ENCODE data around the gene SLC9A8.
A peak's percentile ranks its signal among the peaks of the same experiment; 100 is the strongest.

The SLC9A8 gene

DNA sequence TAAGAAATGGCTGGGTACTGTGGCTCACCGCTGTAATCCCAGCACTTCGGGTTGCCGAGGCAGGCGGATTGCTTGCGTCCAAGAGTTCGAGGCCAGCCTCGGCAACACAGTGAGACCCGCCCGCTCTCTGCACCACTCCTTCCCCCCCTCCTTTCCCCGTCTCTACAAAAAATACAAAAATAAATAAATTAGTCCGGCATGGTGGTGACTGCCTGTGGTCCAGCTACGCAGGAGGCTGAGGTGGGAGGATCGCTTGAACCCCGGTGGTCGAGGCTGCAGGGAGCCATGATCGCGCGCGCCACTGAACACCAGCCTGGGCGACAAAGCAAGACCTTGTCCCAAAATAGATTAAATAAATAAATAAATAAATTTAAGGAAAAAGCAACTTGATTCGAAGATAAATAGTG is 123.1 kb downstream of the SLC9A8 start (continued):
- TF ChIP-seq, protein P1, sequence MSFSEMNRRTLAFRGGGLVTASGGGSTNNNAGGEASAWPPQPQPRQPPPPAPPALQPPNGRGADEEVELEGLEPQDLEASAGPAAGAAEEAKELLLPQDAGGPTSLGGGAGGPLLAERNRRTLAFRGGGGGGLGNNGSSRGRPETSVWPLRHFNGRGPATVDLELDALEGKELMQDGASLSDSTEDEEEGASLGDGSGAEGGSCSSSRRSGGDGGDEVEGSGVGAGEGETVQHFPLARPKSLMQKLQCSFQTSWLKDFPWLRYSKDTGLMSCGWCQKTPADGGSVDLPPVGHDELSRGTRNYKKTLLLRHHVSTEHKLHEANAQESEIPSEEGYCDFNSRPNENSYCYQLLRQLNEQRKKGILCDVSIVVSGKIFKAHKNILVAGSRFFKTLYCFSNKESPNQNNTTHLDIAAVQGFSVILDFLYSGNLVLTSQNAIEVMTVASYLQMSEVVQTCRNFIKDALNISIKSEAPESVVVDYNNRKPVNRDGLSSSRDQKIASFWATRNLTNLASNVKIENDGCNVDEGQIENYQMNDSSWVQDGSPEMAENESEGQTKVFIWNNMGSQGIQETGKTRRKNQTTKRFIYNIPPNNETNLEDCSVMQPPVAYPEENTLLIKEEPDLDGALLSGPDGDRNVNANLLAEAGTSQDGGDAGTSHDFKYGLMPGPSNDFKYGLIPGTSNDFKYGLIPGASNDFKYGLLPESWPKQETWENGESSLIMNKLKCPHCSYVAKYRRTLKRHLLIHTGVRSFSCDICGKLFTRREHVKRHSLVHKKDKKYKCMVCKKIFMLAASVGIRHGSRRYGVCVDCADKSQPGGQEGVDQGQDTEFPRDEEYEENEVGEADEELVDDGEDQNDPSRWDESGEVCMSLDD (tag by site-specific recombination; IDR thresholded peaks at IDR 0.05): 0 out of 2 replicates have a peak, but pooled peaks have one; percentile 22

DNA sequence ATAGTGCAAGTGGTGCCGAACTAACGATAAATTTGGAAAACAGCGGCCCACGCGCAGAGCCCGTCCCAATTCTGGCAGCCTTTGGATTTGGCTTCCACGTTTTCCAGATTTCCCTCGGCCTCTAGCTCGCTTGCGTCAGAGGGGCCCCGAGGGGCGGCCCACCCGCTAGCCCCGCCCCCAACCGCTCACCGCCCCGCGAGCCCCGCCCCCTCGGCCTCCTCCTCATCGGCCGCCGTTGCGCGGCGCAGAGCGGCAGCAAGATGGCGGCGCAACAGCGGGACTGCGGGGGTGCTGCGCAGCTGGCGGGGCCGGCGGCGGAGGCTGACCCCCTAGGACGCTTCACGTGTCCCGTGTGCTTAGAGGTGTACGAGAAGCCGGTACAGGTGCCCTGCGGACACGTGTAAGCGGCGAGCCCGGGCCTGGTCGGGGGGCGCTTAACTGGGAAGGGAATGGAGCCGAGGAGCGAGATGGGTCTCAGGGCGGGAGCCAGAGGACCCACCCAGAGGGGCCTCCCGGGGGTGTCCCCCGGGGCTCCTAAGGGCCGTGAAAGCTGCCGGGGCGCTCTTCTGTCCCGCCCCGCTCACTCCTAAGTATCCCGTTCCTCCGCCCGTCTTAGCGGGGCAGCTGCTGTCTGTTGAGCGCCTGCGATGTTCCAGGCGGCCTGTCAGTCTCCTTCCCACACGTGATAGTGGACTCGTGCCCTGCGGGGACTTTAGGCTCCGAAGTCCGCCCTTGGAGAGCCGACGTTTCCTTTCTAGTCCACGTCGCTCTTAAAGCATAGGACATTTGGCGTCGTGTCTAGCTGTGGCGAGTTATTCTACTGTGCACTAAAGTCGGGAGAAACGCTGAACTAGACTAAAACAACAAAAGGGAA is 123.8 kb downstream of the SLC9A8 start, which contains the start of gene RNF114:
Gene RNF114, plus strand, starts transcription at position 245 of the 874 bp plus-strand sequence. Its CDS starts 16 bp downstream, at position 261.
- H3K9me3 ChIP-seq (ENCODE audit: control insufficient read depth, insufficient read depth, low read depth, low read length): no peaks in the 10 kb centered on the region
- CTCF ChIA-PET: interaction anchor here (1.1 to 3.5 kb wide), 5 partner anchors 9 to 395 kb away, joined by 3 to 15 read pairs (median 3); no protein-coding TSS in a partner anchor
- H3K4me3 ChIP-seq (ENCODE audit: low read depth, low read length): peak within 1 kb of the TSS; percentile 96
- POLR2A ChIA-PET: interaction anchor here (0.6 to 2.5 kb wide), 8 partner anchors 9 to 135 kb away, joined by 3 to 11 read pairs (median 4); partner anchors contain the start of genes SLC9A8, SNAI1 and SPATA2
- peaks cover 6% of the 10 kb centered on the region for H3K4me1 ChIP-seq (ENCODE audit: control insufficient read depth, insufficient read depth, low read length)
- peak within 1 kb of the TSS; percentile 74 for H3K27ac ChIP-seq (ENCODE audit: extremely low read depth, low read depth, low read length)
- peaks cover 0 to 23% of the 10 kb centered on the region in 2 experiments; a peak in 2 of 3 replicates for H3K36me3 ChIP-seq (ENCODE audit: control insufficient read depth in 2 of 2, insufficient read depth in 1 of 2, low read length in 2 of 2)
- TF ChIP-seq ZNF510 (tag by site-specific recombination; IDR thresholded peaks at IDR 0.05; ENCODE audit: insufficient replicate concordance) (no peak), ZNF19 (tag by site-specific recombination; IDR thresholded peaks at IDR 0.05; ENCODE audit: low read depth) (no peak), ZNF777 (tag by site-specific recombination; IDR thresholded peaks at IDR 0.05; ENCODE audit: borderline replicate concordance) (no peak), ZNF521 (tag by site-specific recombination; IDR thresholded peaks at IDR 0.05) (no peak), ZNF791 (tag by site-specific recombination; IDR thresholded peaks at IDR 0.05) (no peak), ZBTB8A (tag by site-specific recombination; IDR thresholded peaks at IDR 0.05) (peak; percentile 29; the same call in 1 of the 2 replicates), ZEB2 (tag by site-specific recombination; IDR thresholded peaks at IDR 0.05) (peak; percentile 33; the same call in 1 of the 2 replicates), SALL2 (tag by site-specific recombination; IDR thresholded peaks at IDR 0.05; ENCODE audit: borderline replicate concordance) (no peak), ZNF114 (tag by site-specific recombination; IDR thresholded peaks at IDR 0.05) (no peak), ZNF292 (tag by site-specific recombination; IDR thresholded peaks at IDR 0.05; ENCODE audit: borderline replicate concordance, low read depth) (no peak), SCRT1 (tag by site-specific recombination; IDR thresholded peaks at IDR 0.05; ENCODE audit: borderline replicate concordance) (no peak), ZNF660 (tag by site-specific recombination; IDR thresholded peaks at IDR 0.05) (no peak), ZNF600 (tag by site-specific recombination; IDR thresholded peaks at IDR 0.05) (no peak), SP3 (tag by site-specific recombination; IDR thresholded peaks at IDR 0.05) (peak; percentile 78), ZNF677 (tag by site-specific recombination; IDR thresholded peaks at IDR 0.05) (peak; percentile 100), ZFP41 (tag by site-specific recombination; IDR thresholded peaks at IDR 0.05; ENCODE audit: borderline replicate concordance) (no peak), ZNF530 (tag by site-specific recombination; IDR thresholded peaks at IDR 0.05; ENCODE audit: low read depth) (no peak), ZNF266 (tag by site-specific recombination; IDR thresholded peaks at IDR 0.05; ENCODE audit: low read depth) (no peak), ZXDB (tag by site-specific recombination; IDR thresholded peaks at IDR 0.05) (peak; percentile 46), ZNF132 (tag by site-specific recombination; IDR thresholded peaks at IDR 0.05; ENCODE audit: borderline replicate concordance) (no peak), KLF16 (tag by site-specific recombination; IDR thresholded peaks at IDR 0.05) (peak; percentile 39), ZNF501 (tag by site-specific recombination; IDR thresholded peaks at IDR 0.05) (no peak), OSR2 (tag by site-specific recombination; IDR thresholded peaks at IDR 0.05) (no peak)
- TF ChIP-seq, protein P2, sequence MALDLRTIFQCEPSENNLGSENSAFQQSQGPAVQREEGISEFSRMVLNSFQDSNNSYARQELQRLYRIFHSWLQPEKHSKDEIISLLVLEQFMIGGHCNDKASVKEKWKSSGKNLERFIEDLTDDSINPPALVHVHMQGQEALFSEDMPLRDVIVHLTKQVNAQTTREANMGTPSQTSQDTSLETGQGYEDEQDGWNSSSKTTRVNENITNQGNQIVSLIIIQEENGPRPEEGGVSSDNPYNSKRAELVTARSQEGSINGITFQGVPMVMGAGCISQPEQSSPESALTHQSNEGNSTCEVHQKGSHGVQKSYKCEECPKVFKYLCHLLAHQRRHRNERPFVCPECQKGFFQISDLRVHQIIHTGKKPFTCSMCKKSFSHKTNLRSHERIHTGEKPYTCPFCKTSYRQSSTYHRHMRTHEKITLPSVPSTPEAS (tag by site-specific recombination; IDR thresholded peaks at IDR 0.05): no peak
- TF ChIP-seq, protein P3, sequence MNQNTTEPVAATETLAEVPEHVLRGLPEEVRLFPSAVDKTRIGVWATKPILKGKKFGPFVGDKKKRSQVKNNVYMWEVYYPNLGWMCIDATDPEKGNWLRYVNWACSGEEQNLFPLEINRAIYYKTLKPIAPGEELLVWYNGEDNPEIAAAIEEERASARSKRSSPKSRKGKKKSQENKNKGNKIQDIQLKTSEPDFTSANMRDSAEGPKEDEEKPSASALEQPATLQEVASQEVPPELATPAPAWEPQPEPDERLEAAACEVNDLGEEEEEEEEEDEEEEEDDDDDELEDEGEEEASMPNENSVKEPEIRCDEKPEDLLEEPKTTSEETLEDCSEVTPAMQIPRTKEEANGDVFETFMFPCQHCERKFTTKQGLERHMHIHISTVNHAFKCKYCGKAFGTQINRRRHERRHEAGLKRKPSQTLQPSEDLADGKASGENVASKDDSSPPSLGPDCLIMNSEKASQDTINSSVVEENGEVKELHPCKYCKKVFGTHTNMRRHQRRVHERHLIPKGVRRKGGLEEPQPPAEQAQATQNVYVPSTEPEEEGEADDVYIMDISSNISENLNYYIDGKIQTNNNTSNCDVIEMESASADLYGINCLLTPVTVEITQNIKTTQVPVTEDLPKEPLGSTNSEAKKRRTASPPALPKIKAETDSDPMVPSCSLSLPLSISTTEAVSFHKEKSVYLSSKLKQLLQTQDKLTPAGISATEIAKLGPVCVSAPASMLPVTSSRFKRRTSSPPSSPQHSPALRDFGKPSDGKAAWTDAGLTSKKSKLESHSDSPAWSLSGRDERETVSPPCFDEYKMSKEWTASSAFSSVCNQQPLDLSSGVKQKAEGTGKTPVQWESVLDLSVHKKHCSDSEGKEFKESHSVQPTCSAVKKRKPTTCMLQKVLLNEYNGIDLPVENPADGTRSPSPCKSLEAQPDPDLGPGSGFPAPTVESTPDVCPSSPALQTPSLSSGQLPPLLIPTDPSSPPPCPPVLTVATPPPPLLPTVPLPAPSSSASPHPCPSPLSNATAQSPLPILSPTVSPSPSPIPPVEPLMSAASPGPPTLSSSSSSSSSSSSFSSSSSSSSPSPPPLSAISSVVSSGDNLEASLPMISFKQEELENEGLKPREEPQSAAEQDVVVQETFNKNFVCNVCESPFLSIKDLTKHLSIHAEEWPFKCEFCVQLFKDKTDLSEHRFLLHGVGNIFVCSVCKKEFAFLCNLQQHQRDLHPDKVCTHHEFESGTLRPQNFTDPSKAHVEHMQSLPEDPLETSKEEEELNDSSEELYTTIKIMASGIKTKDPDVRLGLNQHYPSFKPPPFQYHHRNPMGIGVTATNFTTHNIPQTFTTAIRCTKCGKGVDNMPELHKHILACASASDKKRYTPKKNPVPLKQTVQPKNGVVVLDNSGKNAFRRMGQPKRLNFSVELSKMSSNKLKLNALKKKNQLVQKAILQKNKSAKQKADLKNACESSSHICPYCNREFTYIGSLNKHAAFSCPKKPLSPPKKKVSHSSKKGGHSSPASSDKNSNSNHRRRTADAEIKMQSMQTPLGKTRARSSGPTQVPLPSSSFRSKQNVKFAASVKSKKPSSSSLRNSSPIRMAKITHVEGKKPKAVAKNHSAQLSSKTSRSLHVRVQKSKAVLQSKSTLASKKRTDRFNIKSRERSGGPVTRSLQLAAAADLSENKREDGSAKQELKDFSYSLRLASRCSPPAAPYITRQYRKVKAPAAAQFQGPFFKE (tag by site-specific recombination; IDR thresholded peaks at IDR 0.05; ENCODE audit: borderline replicate concordance): no peak

Measured in HEK293 (cell line).